Activated CD4-positive, alpha-beta T cell treated with anti-CD3 and anti-CD28 coated beads for 36 hours (primary cell): ENCODE measurements around the gene MAML3. TPM values are rescaled to one million over a fixed set of nuclear protein-coding genes. Genes with fewer than 3 reads are reported as not detected.

Experiments used
- ATAC-seq: fragments of 200-7000 bp; cut with Tn5 transposase; one replicate; pipeline ENCODE4 v1.10.0; 2021; ENCODE audit warnings: mild to moderate bottlenecking, moderate library complexity
- CTCF ChIA-PET: fragments of 350-600 bp; sonication (Branson Sonifier 250); formaldehyde crosslinking; loops from one replicate; lab custom pipeline; 2021; ENCODE audit warnings: antibody characterized with exemption; lab: Charles Lee
- POLR2A ChIA-PET: fragments of 350-600 bp; sonication (Branson Sonifier 250); formaldehyde crosslinking; loops from one replicate; lab custom pipeline; 2021; ENCODE audit warnings: antibody characterized with exemption, inconsistent platforms; lab: Charles Lee
- DNase-seq: peaks from one replicate; pipeline ENCODE4 v3.0.0-alpha.2; 2020
- H3K27ac Mint-ChIP-seq: one replicate; pipeline ENCODE4 v1.8.0; 2021; ENCODE audit warnings: mixed read lengths
- H3K27me3 Mint-ChIP-seq: one replicate; pipeline ENCODE4 v1.8.0; 2021; ENCODE audit warnings: mixed read lengths
- H3K36me3 Mint-ChIP-seq: one replicate; pipeline ENCODE4 v1.8.0; 2021; ENCODE audit warnings: low read depth, mixed read lengths
- H3K4me1 Mint-ChIP-seq: one replicate; pipeline ENCODE4 v1.8.0; 2021; ENCODE audit warnings: mixed read lengths
- H3K4me3 Mint-ChIP-seq: one replicate; pipeline ENCODE4 v1.8.0; 2021; ENCODE audit warnings: mild to moderate bottlenecking, moderate library complexity, mixed read lengths
- H3K9me3 Mint-ChIP-seq: one replicate; pipeline ENCODE4 v1.8.0; 2021; ENCODE audit warnings: low read depth, mixed read lengths
- intact Hi-C, 2 experiments: fragments of 100-400 bp; cut with DNase I in 1 of 2; cut with micrococcal nuclease in 1 of 2; formaldehyde crosslinking; loops; one replicate each; pipeline versions ENCODE4 v1.14.2 to v1.15.1; 2022 to 2024; cut with DNase I, micrococcal nuclease
- total RNA-seq, 2 experiments: library from RNA; stranded (reverse); gene quantifications; one replicate each; pipeline ENCODE4 v1.2.3, GENCODE V29; 2021

The MAML3 gene
- total RNA-seq, 2 experiments from 2014 or later, result 1.6 to 1.9 TPM

- Mint-ChIP-seq H3K36me3 (no peaks in the 10 kb centered on the region), H3K27me3 (peaks cover 2% of the 10 kb centered on the region), H3K4me3 (no peak overlapping the region), H3K4me1 (peaks cover 2% of the 10 kb centered on the region), H3K9me3 (peaks cover 6% of the 10 kb centered on the region), H3K27ac (no peak overlapping the region)
- intact Hi-C loops, result no loop called here
- ChIA-PET POLR2A (no interaction called here), CTCF (interaction anchor here (0.7 kb wide), 1 partner anchor 22 kb away, joined by 3 read pairs; no protein-coding TSS in a partner anchor)
- ATAC-seq (no peak), DNase-seq (no peak)
Measured at GRCh38 chr4:139807483-139807882, 346.5 kb downstream of the MAML3 start.

DNA sequence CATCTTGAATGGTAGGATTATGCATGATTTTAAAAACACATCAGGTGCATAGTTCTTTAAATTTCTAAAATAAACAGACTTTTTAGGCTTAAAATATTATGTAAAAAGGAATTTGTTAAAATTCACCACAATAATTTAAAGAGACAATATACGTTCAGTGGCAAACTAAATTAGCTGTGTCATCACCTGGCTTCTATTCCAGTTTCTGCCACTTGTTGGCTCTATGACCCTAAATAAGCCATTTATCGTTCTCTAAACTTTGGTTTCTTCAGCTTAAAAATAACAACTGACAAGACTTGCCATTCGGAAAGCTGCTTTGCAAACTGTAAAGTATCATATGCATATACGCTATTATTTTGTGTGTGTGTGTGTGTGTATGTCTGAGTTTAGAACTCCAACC lies 347.1 kb downstream of the MAML3 start:
- peaks cover 2% of the 10 kb centered on the region for H3K27me3 Mint-ChIP-seq
- H3K36me3 Mint-ChIP-seq, result no peaks in the 10 kb centered on the region
- POLR2A ChIA-PET, result no interaction called here
- H3K9me3 Mint-ChIP-seq, result peaks cover 6% of the 10 kb centered on the region
- DNase-seq (no peak), ATAC-seq (no peak)
- CTCF ChIA-PET, result no interaction called here
- intact Hi-C loops, result no loop called here
- H3K4me1 Mint-ChIP-seq, result peaks cover 2% of the 10 kb centered on the region
- no peak overlapping the region for H3K27ac Mint-ChIP-seq
- no peak overlapping the region for H3K4me3 Mint-ChIP-seq

GRCh38 chr4:139802931-139803330 lies 351.1 kb downstream of the MAML3 start:
- H3K27ac Mint-ChIP-seq, result no peak overlapping the region
- H3K4me1 Mint-ChIP-seq, result peaks cover 2% of the 10 kb centered on the region
- H3K9me3 Mint-ChIP-seq, result no peaks in the 10 kb centered on the region
- no peak for DNase-seq
- intact Hi-C loops, result no loop called here
- ATAC-seq, result no peak
- ChIA-PET CTCF (no interaction called here), POLR2A (no interaction called here)
- no peaks in the 10 kb centered on the region for H3K36me3 Mint-ChIP-seq
- H3K27me3 Mint-ChIP-seq, result no peaks in the 10 kb centered on the region
- H3K4me3 Mint-ChIP-seq, result no peak overlapping the region

DNA sequence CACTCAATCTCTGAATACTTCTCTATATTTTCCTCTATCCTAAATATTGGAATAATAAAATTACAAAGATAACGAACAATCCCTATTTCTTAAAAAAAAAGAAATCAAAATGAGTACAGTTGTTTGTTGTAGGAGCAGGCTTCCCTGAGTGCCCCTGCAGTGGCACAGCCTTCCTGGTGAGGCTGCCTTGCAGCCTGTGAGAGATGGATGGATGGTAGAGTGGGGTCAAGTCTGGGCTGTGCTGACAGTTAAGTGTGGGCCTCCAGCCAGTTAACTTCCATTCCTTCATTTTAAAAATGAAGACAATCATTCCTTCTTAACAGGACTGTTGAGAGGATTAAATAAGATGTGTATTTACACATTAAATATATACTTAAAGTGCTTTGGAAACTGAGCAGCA lies 351.5 kb downstream of the MAML3 start:
- Mint-ChIP-seq H3K27me3 (no peaks in the 10 kb centered on the region), H3K4me1 (peaks cover 2% of the 10 kb centered on the region), H3K9me3 (no peaks in the 10 kb centered on the region), H3K27ac (no peak overlapping the region), H3K4me3 (no peak overlapping the region), H3K36me3 (no peaks in the 10 kb centered on the region)
- DNase-seq, result no peak
- no peak for ATAC-seq
- POLR2A ChIA-PET, result no interaction called here
- intact Hi-C loops, result no loop called here
- CTCF ChIA-PET, result no interaction called here

GRCh38 chr4:139801895-139802294 lies 352.1 kb downstream of the MAML3 start:
- DNase-seq, result no peak
- CTCF ChIA-PET, result no interaction called here
- H3K9me3 Mint-ChIP-seq, result no peaks in the 10 kb centered on the region
- intact Hi-C loops, result no loop called here
- H3K4me1 Mint-ChIP-seq, result peaks cover 2% of the 10 kb centered on the region
- ATAC-seq, result no peak
- H3K36me3 Mint-ChIP-seq, result no peaks in the 10 kb centered on the region
- no peaks in the 10 kb centered on the region for H3K27me3 Mint-ChIP-seq
- POLR2A ChIA-PET, result no interaction called here
- H3K4me3 Mint-ChIP-seq, result no peak overlapping the region
- no peak overlapping the region for H3K27ac Mint-ChIP-seq

GRCh38 chr4:139800082-139800481 lies 353.9 kb downstream of the MAML3 start:
- H3K9me3 Mint-ChIP-seq, result no peaks in the 10 kb centered on the region
- H3K4me3 Mint-ChIP-seq, result no peak overlapping the region
- H3K27ac Mint-ChIP-seq, result no peak overlapping the region
- no peaks in the 10 kb centered on the region for H3K27me3 Mint-ChIP-seq
- H3K4me1 Mint-ChIP-seq, result peaks cover 2% of the 10 kb centered on the region
- intact Hi-C loops, result no loop called here
- DNase-seq (no peak), ATAC-seq (no peak)
- H3K36me3 Mint-ChIP-seq, result no peaks in the 10 kb centered on the region
- CTCF ChIA-PET, result interaction anchor here (1.1 to 1.7 kb wide), 2 partner anchors 10 to 19 kb away, joined by 3 to 5 read pairs; no protein-coding TSS in a partner anchor
- POLR2A ChIA-PET, result no interaction called here

- no peak for ATAC-seq
- Mint-ChIP-seq H3K4me3 (no peak overlapping the region), H3K27me3 (no peaks in the 10 kb centered on the region), H3K4me1 (peaks cover 2% of the 10 kb centered on the region), H3K36me3 (no peaks in the 10 kb centered on the region), H3K9me3 (no peaks in the 10 kb centered on the region), H3K27ac (no peak overlapping the region)
- POLR2A ChIA-PET, result no interaction called here
- DNase-seq, result no peak
- intact Hi-C loops, result no loop called here
- CTCF ChIA-PET, result interaction anchor here (0.6 to 1.7 kb wide), 2 partner anchors 19 to 438 kb away, joined by 3 to 5 read pairs; no protein-coding TSS in a partner anchor
Measured at GRCh38 chr4:139799615-139800014, 354.4 kb downstream of the MAML3 start.

DNA sequence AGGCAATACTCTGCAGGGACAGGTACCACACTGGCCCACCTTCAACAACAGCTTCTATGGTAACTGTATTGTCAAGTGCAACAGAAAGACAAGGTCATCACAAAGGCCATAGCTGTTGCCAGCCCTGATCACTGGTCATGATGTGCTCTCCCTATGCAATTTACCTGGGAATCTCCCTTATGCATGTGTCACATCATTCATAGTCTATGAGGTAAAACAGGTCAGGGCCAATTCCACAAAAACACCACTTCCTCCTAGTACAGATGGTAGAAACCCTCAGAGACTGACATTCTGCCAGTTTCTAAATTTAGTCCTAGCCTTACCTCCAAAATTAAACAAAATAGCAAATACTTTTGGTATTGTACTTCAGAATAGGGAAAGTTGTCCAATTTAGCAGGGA lies 355.5 kb downstream of the MAML3 start:
- H3K4me3 Mint-ChIP-seq, result no peak overlapping the region
- no peaks in the 10 kb centered on the region for H3K9me3 Mint-ChIP-seq

GRCh38 chr4:139797287-139797686 lies 356.7 kb downstream of the MAML3 start:
- ATAC-seq (no peak), DNase-seq (no peak)
- intact Hi-C loops, result no loop called here
- ChIA-PET POLR2A (no interaction called here), CTCF (no interaction called here)
- no peak overlapping the region for H3K4me3 Mint-ChIP-seq
- no peaks in the 10 kb centered on the region for H3K4me1 Mint-ChIP-seq
- no peaks in the 10 kb centered on the region for H3K27me3 Mint-ChIP-seq
- H3K36me3 Mint-ChIP-seq, result no peaks in the 10 kb centered on the region
- H3K9me3 Mint-ChIP-seq, result no peaks in the 10 kb centered on the region
- H3K27ac Mint-ChIP-seq, result no peak overlapping the region

More for the DNA sequence above, 355.5 kb downstream of the MAML3 start:
- H3K27ac Mint-ChIP-seq, result no peak overlapping the region
- DNase-seq, result no peak
- POLR2A ChIA-PET, result no interaction called here
- H3K27me3 Mint-ChIP-seq, result no peaks in the 10 kb centered on the region
- intact Hi-C loops, result no loop called here
- peaks cover 2% of the 10 kb centered on the region for H3K4me1 Mint-ChIP-seq
- CTCF ChIA-PET, result no interaction called here
- no peaks in the 10 kb centered on the region for H3K36me3 Mint-ChIP-seq
- ATAC-seq, result no peak

- Mint-ChIP-seq H3K4me1 (no peaks in the 10 kb centered on the region), H3K27ac (no peak overlapping the region), H3K4me3 (no peak overlapping the region), H3K9me3 (no peaks in the 10 kb centered on the region), H3K36me3 (no peaks in the 10 kb centered on the region), H3K27me3 (no peaks in the 10 kb centered on the region)
- DNase-seq (no peak), ATAC-seq (no peak)
- intact Hi-C loops, result no loop called here
- POLR2A ChIA-PET, result no interaction called here
- CTCF ChIA-PET, result no interaction called here
Measured at GRCh38 chr4:139795527-139796314, 358.3 kb downstream of the MAML3 start.

DNA sequence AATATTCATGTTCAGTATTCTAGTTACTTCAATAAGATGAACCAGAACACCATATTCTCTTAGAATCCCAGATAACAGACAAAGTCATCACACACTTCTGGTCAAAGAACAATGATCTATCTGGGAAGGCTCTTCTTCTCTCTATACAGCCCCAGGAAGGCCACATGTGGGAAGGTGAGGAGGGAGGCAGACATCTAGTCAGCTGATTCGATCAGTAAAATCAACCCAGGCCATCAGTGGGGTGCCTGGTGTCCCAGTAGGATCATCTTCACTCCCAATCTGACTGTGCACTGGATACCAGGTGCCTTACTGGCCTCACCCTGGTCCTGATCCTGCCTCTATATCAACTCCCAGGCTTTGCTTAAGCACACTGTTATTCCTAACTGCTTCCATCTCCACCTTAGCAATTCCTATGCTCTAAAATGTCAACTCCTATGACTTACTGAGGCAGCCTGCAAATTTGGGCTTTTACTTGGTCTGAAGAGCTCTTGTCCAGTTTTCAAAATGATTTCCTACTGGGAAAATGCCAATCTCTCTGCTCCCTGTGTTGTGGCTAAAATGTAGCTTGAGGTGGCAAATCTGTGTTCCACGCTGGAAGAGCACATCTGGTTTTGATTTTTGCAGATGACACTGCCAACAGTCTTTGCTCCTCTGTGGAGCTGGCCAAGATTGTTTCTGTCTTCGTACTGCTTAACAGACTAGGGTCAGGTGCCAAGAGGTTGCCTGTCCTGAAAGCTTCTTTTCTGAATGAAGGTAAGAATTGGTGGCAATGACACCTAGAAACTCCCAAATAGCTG lies 359.6 kb downstream of the MAML3 start:
- ATAC-seq, result no peak
- ChIA-PET POLR2A (no interaction called here), CTCF (no interaction called here)

More for the DNA sequence above, 359.6 kb downstream of the MAML3 start:
- Mint-ChIP-seq H3K4me1 (no peaks in the 10 kb centered on the region), H3K9me3 (no peaks in the 10 kb centered on the region), H3K27me3 (peaks cover 2% of the 10 kb centered on the region), H3K27ac (no peak overlapping the region), H3K4me3 (no peak overlapping the region), H3K36me3 (no peaks in the 10 kb centered on the region)
- no peak for DNase-seq
- intact Hi-C loops, result no loop called here
